Upper lobe of left lung (tissue), 6 donors: Measurements from ENCODE around the gene EHMT1. TPM values are rescaled to one million over a fixed set of nuclear protein-coding genes. Genes with fewer than 3 reads are reported as not detected.
A peak's percentile ranks its signal among the peaks of the same experiment; 100 is the strongest.

Experiments
- ATAC-seq, 2 donors: fragments of 200-7000 bp; cut with Tn5 transposase; one replicate each; pipeline ENCODE4 v1.9.1; 2022; ENCODE audit warnings: mild to moderate bottlenecking in 2 of 2, moderate library complexity in 2 of 2; ENCODE audit not compliant: low FRiP score in 2 of 2
- DNase-seq, 2 donors: peaks; one replicate each; pipeline ENCODE4 v3.0.0-alpha.2; 2019 to 2020
- H3K27ac ChIP-seq, 4 donors: fragments of 200-600 bp; sonication (generic); one replicate each; pipeline ENCODE4 v1.5.1; 2016 to 2019
- H3K27me3 ChIP-seq, 4 donors: fragments of 200-600 bp; sonication (generic); one replicate each; pipeline ENCODE4 v1.5.1; 2017 to 2019
- H3K36me3 ChIP-seq, 4 donors: fragments of 200-600 bp; sonication (generic); one replicate each; pipeline ENCODE4 v1.5.1; 2016 to 2019
- H3K4me1 ChIP-seq, 4 donors: fragments of 200-600 bp; sonication (generic); one replicate each; pipeline ENCODE4 v1.5.1; 2018 to 2019
- H3K4me3 ChIP-seq, 4 donors: fragments of 200-600 bp; sonication (generic); one replicate each; pipeline ENCODE4 v1.5.1; 2017 to 2019; ENCODE audit warnings: mild to moderate bottlenecking in 2 of 4, moderate library complexity in 1 of 4
- H3K9me3 ChIP-seq, 4 donors: fragments of 200-600 bp; sonication (generic); one replicate each; pipeline ENCODE4 v1.5.1; 2018 to 2019
- CTCF ChIP-seq, 6 experiments: fragments of 450-650 bp in 4 of 6; fragments of 200-600 bp in 2 of 6; sonication (generic) in 2 of 6; IDR thresholded peaks; one replicate each; pipeline ENCODE4 v1.5.1; 2016 to 2019; ENCODE audit warnings: antibody characterized with exemption in 6 of 6
- EP300 ChIP-seq, 4 donors: sonication (generic); formaldehyde crosslinking; IDR thresholded peaks; one replicate each; pipeline ENCODE4 v1.5.1; 2017; ENCODE audit warnings: antibody characterized with exemption in 4 of 4, control low read depth in 2 of 4
- POLR2A ChIP-seq, 4 donors: fragments of 450-650 bp; IDR thresholded peaks; one replicate each; pipeline ENCODE4 v1.5.1; 2016 to 2017; ENCODE audit warnings: antibody characterized with exemption in 4 of 4, mild to moderate bottlenecking in 2 of 4
- POLR2AphosphoS5 ChIP-seq, 2 donors: sonication (generic); formaldehyde crosslinking; IDR thresholded peaks; one replicate each; pipeline ENCODE4 v1.5.1; 2017; ENCODE audit warnings: antibody characterized with exemption in 2 of 2
- WGBS, 2 donors: methylation state at CpG; one replicate each; pipeline ENCODE4 v1.1.5; 2017 to 2018; 5-methylcytosine and 5-hydroxymethylcytosine counted together
- total RNA-seq, 6 donors: library from RNA; depleted of rRNA in 4 of 6; stranded (reverse); fragments of >200 nt in 4 of 6; gene quantifications; one replicate each; pipeline versions ENCODE4 v1.1.0 to v1.2.1, GENCODE V29; 2016 to 2021
- donor health status: DM: no; HTN: no; CAD: no; lungs with moderate emphysema.
- donor health status: DM: no; HTN: yes; CAD: no; lungs with severe emphysema.

Gene EHMT1
- total RNA-seq, 6 donors from 2014 or later, result 68.0 to 183 (median 83.6) TPM

DNA sequence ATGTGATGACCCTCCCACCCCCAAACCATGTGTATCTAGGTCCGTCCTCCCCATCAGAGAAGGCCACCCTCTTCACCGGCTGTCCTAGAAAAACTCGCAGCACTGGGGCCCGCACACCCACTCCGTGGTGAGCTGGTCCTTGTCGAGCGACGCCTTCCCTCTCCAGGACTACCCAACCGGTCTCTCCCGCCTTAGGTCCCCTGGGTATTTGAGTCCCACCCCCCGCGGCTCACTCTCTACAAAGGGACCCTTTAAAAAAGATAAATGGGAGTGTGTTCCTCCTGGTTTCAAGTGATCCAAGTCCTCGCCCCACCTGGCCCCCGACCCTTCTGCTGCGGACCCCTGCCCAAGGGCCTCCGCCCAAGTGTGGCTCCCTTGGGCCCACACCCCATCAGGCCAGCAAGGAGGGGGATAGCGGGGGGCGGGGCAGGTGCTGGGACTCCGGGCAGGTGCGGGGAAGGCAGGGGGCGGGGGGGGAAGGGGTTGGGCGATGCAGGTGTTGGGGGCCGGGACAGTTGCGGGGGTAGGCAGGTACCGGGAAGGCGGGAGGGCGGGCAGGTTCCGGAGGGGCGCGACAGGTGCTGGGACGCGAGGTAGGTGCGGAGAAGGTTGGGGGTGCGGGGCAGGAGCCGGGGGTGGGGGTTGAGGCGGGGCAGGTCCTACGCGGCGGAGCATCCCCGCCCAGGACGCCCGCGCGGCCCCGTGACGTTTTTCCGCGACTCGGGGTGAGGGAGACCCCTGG is 14.3 kb upstream of the EHMT1 start:
- Histone ChIP-seq H3K9me3 (no peaks in the 10 kb centered on the region), H3K27ac (peak overlapping the region; percentile 72 to 94 (median 80)), H3K27me3 (no peaks in the 10 kb centered on the region), H3K4me1 (peaks cover 26 to 53% (median 37%) of the 10 kb centered on the region in 4 donors), H3K4me3 (peak overlapping the region; percentile 64 to 96 (median 90)), H3K36me3 (no peaks in the 10 kb centered on the region)
- no peak for TF ChIP-seq CTCF (IDR thresholded peaks at IDR 0.05)
- no peak for TF ChIP-seq EP300 (IDR thresholded peaks at IDR 0.05)
- TF ChIP-seq POLR2A (IDR thresholded peaks at IDR 0.05), result no peak
- no peak for TF ChIP-seq POLR2AphosphoS5 (IDR thresholded peaks at IDR 0.05)
- no peak for ATAC-seq
- peak in 1 of 2 donors; percentile 35 for DNase-seq
- 27 to 51% methylated on average over 9 to 25 of the region's 49 CpGs for WGBS, 2 donors

DNA sequence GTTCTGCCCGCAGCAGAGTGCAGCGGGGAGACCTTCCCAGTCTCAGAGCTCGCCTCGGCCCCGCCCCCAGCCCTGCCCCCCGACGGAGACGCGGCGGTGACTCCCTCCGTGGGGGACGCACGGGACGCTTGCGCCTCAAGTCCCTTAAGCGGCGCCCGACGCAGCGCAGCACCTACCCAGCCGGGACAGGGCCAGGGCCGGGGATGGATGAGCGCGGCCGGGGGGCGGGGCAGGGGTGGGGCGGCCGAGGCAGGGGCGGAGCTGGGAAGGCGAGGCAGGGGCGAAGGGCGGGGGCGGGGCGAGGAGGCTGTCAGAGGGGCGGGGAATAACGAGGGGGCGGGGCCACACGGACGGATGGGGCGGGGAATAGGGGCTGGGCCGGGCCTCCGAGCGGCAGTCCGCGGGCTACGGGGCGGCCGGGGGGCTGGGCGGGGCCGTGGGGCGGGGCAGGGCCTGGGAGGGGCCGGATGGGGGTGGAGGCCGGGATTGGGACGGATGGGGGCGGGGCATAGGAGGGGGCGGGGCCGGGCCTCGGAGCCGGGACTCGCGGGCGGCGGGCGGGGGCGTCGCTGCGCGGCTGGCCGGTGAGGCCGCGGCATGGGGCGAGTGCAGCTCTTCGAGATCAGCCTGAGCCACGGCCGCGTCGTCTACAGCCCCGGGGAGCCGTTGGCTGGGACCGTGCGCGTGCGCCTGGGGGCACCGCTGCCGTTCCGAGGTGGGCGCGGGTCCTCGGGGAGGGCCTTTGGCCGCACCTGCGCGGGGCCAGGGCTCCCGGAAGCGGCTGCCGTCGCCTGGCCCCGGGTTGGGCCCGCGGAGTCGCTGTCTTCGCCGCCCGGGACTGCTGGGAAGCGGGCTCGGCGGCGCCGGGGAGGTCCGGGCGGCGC is 13.4 kb upstream of the EHMT1 start, which contains the start of gene ARRDC1:
TSS of gene ARRDC1 (plus strand) at position 566 of the 884 bp plus-strand sequence. CDS start at position 598, 32 bp downstream.
- peak in 3 of 4 donors; percentile 74 to 92 (median 90) for TF ChIP-seq POLR2A (IDR thresholded peaks at IDR 0.05)
- TF ChIP-seq POLR2AphosphoS5 (IDR thresholded peaks at IDR 0.05), result peak; percentile 71 to 79
- no peak for TF ChIP-seq EP300 (IDR thresholded peaks at IDR 0.05)
- peak in 1 of 6 experiments; percentile 9 for TF ChIP-seq CTCF (IDR thresholded peaks at IDR 0.05)
- WGBS, 2 donors, result 1% methylated on average over 28 of the region's 111 CpGs; no CpG with 5 or more reads in 1 of the 2 donors

DNA sequence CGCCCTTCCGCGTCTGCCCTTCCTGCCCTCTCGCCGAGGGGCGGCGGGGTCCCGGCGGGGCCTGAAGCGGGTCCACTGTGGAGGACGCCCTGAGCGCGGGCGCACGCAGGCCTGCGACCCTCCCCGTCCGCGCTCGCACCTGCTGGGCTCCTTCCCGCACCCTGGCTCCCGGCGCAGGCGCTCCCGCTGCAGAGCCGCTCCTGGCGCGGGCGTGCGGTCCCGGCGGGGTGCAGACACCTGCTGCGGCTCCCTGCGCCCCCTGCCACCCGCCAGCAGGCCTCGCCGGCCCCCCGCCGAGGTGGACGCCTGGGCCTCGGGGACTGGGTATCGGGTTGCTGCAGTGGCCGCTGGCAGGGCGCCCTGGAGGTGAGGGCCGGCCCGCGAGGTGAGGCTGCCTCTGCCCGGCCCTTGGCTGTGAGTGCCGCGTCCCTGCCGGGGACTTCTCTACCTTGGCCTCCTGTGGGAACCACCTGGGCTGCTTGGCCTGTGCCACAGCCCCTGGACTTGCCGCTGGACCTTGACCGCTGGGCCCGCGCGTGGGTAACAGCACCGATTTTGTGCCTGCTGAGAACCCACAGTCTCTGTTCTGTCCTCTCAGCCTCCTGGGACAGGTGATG is 12.7 kb upstream of the EHMT1 start:
- TF ChIP-seq CTCF (IDR thresholded peaks at IDR 0.05), result no peak
- no peak for TF ChIP-seq POLR2AphosphoS5 (IDR thresholded peaks at IDR 0.05)
- no peak for TF ChIP-seq EP300 (IDR thresholded peaks at IDR 0.05)
- no peak for TF ChIP-seq POLR2A (IDR thresholded peaks at IDR 0.05)
- H3K4me3 ChIP-seq, result peak overlapping the region; percentile 79 to 96 (median 90)
- H3K4me1 ChIP-seq, result peaks cover 30 to 67% (median 44%) of the 10 kb centered on the region in 4 donors
- ATAC-seq (peak in 1 of 2 donors; percentile 2), DNase-seq (peak; percentile 59 to 93)
- H3K36me3 ChIP-seq, result no peaks in the 10 kb centered on the region
- WGBS, 2 donors, result 5% methylated on average over 8 of the region's 57 CpGs; no CpG with 5 or more reads in 1 of the 2 donors
- peak overlapping the region; percentile 90 to 96 (median 94) for H3K27ac ChIP-seq
- H3K9me3 ChIP-seq, result no peaks in the 10 kb centered on the region
- no peaks in the 10 kb centered on the region for H3K27me3 ChIP-seq

More for the DNA sequence above, 13.4 kb upstream of the EHMT1 start, which contains the start of gene ARRDC1:
- ATAC-seq (peak; percentile 93 to 94), DNase-seq (peak; percentile 96 to 98)
- Histone ChIP-seq H3K27me3 (no peaks in the 10 kb centered on the region), H3K9me3 (no peaks in the 10 kb centered on the region), H3K27ac (peak within 1 kb of the TSS; percentile 90 to 96 (median 94)), H3K4me1 (peaks cover 26 to 59% (median 37%) of the 10 kb centered on the region in 4 donors), H3K36me3 (no peaks in the 10 kb centered on the region), H3K4me3 (peak within 1 kb of the TSS; percentile 79 to 96 (median 90))

- no peaks in the 10 kb centered on the region for H3K27me3 ChIP-seq
- WGBS, 2 donors, result 20 to 32% methylated on average over 4 to 13 of the region's 13 CpGs
- no peaks in the 10 kb centered on the region for H3K36me3 ChIP-seq
- DNase-seq (peak; percentile 47 to 85), ATAC-seq (peak in 1 of 2 donors; percentile 1)
- peaks cover 36 to 73% (median 50%) of the 10 kb centered on the region in 4 donors for H3K4me1 ChIP-seq
- TF ChIP-seq POLR2AphosphoS5 (IDR thresholded peaks at IDR 0.05) (no peak), POLR2A (IDR thresholded peaks at IDR 0.05) (no peak), EP300 (IDR thresholded peaks at IDR 0.05) (no peak), CTCF (IDR thresholded peaks at IDR 0.05) (no peak)
- H3K27ac ChIP-seq, result peak overlapping the region; percentile 90 to 96 (median 94)
- no peaks in the 10 kb centered on the region for H3K9me3 ChIP-seq
- H3K4me3 ChIP-seq, result peak overlapping the region; percentile 79 to 96 (median 90)
These were observed 12.1 kb upstream of the EHMT1 start for GRCh38 chr9:137606734-137607138.
